GM21447 (cell line): ENCODE measurements around the gene KANK4.

Source experiments
- ATAC-seq: cut with Tn5 transposase; IDR thresholded peaks from one replicate; pipeline ENCODE4 v1.9.1; 2021; ENCODE audit not compliant: unreplicated experiment

The KANK4 gene

GRCh38 chr1:62318756-62319544 lies at the start of gene KANK4:
TSS of gene KANK4 (minus strand) at chr1:62319434. CDS start at chr1:62281564, 37,870 bp downstream.
- no peak for ATAC-seq

GRCh38 chr1:62368989-62369388 lies 49.8 kb upstream of the KANK4 start:
- no peak for ATAC-seq

GRCh38 chr1:62367005-62367557 lies 47.8 kb upstream of the KANK4 start:
- no peak for ATAC-seq

- no peak for ATAC-seq
These were observed 45.5 kb upstream of the KANK4 start for GRCh38 chr1:62364721-62365120.

- no peak for ATAC-seq
These were observed 43.7 kb upstream of the KANK4 start for GRCh38 chr1:62362926-62363325.

GRCh38 chr1:62362061-62362917 lies 43.1 kb upstream of the KANK4 start:
- ATAC-seq = no peak

- ATAC-seq = no peak
These were observed 42.2 kb upstream of the KANK4 start for GRCh38 chr1:62361431-62361830.

- ATAC-seq = no peak
These were observed 39.6 kb upstream of the KANK4 start for GRCh38 chr1:62358665-62359373.

- no peak for ATAC-seq
These were observed 38.7 kb upstream of the KANK4 start for GRCh38 chr1:62357916-62358315.

GRCh38 chr1:62356257-62356835 lies 37.1 kb upstream of the KANK4 start:
- no peak for ATAC-seq

GRCh38 chr1:62355095-62355494 lies 35.9 kb upstream of the KANK4 start:
- ATAC-seq = no peak

- no peak for ATAC-seq
These were observed 34.6 kb upstream of the KANK4 start for GRCh38 chr1:62353853-62354252.

GRCh38 chr1:62352387-62352786 lies 33.2 kb upstream of the KANK4 start:
- no peak for ATAC-seq

GRCh38 chr1:62349470-62350233 lies 30.4 kb upstream of the KANK4 start:
- ATAC-seq = no peak

- no peak for ATAC-seq
These were observed 27.7 kb upstream of the KANK4 start for GRCh38 chr1:62346886-62347285.

GRCh38 chr1:62343911-62344310 lies 24.7 kb upstream of the KANK4 start:
- no peak for ATAC-seq

- ATAC-seq = no peak
These were observed 23.0 kb upstream of the KANK4 start for GRCh38 chr1:62342270-62342669.

GRCh38 chr1:62341615-62342014 lies 22.4 kb upstream of the KANK4 start:
- ATAC-seq = no peak

GRCh38 chr1:62341089-62341488 lies 21.9 kb upstream of the KANK4 start:
- ATAC-seq = no peak
